Activated effector memory CD4-positive, alpha-beta T cell treated with Interleukin-2 at 50 U/mL for 16 hours (primary cell): Measurements from ENCODE around the gene ERVH48-1.
"Not testable (repeated sequence)": the region's sequence is repeated elsewhere in the genome, so short reads cannot be mapped to it uniquely, and the experiment has no call there.

Experiments used
- DNase-seq: peaks from one replicate; pipeline ENCODE4 v3.0.0-alpha.2; 2020

ERVH48-1 gene

DNA sequence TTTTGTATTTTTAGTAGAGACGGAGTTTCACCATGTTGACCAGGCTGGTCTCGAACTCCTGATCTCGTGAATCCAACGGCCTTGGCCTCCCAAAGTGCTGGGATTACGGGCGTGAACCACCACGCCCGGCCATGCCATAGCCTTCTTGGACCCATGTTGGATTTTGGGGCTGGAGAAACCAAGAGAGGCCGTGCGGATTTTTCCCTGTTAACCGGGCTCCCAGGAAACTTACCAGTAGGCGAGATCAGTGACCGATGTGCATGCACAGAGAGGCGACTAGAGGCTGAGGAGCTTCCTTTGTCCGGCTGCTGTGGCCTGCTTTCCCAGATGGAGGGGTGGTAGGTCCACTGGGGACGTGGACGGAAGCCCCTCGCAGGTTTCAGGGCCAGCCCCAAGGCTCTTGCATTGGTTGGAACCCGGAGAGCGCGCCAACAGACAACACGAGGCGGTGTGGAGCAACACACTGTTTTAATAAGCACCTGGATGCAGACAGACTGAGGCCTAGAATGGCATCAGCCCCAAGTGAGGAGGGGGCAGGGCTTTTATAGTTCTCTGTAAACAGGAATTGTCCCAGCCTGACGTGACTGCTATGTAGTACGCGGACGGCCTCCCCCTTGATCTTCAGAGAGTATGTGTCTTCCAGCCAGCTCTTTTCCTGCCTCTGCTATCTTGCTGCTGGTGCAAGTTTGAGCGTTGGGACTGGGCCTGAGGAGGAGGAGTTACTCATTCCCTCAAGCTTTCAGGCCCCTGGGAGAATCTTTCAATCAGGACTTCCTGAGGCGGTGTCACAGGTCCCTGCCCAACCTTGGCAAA lies at the start of gene ERVH48-1:
TSS of gene ERVH48-1 (minus strand) at position 517 of the 813 bp plus-strand sequence. CDS start 6,624 bp downstream, outside the sequence.
- no peak for DNase-seq

DNA sequence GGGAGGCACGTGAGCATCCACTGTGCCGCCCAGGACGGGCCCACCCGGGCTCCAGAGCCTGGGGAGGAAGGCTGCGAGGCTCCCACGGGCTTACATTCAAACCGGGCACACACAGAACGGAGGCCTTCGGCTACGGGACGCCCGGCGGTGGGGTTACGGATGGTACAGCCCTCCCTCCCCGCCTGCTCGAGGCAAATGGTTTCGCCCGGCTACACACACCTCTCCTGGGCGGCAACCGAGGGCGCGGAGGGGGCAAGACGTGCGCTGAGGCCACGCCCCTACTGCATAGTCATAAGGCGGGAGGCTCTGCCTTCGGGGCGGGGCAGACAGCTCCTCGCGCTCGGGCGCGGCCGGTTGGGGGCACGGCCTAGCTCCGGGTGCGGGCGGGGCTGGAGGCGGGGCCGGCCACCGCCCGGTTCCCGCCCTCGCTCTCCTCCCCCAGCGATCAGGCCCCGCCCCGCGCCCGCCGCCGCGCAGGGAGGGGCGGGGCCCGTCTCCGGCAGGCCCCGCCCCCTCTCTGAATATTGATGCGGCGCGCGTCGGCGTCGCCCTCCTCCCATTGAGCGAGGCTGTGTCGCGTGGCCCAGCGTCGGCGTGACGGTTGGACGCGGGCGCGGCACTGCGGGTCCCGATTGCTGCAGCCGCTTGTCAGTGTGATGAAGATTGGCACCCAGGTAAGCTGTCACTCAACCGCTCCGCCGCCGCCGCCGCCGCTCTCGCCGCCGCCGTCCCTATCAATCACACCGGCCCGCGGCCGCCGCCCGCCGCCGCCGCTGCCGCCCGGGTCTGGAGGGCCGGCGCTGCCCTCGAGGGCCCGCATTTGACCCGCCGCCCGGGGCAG lies 48.8 kb upstream of the ERVH48-1 start, which contains the start of gene PKNOX1:
TSS of gene PKNOX1 (plus strand) at position 572 of the 841 bp plus-strand sequence. CDS start 29,820 bp downstream, outside the sequence.
- DNase-seq = peak; percentile 99

DNA sequence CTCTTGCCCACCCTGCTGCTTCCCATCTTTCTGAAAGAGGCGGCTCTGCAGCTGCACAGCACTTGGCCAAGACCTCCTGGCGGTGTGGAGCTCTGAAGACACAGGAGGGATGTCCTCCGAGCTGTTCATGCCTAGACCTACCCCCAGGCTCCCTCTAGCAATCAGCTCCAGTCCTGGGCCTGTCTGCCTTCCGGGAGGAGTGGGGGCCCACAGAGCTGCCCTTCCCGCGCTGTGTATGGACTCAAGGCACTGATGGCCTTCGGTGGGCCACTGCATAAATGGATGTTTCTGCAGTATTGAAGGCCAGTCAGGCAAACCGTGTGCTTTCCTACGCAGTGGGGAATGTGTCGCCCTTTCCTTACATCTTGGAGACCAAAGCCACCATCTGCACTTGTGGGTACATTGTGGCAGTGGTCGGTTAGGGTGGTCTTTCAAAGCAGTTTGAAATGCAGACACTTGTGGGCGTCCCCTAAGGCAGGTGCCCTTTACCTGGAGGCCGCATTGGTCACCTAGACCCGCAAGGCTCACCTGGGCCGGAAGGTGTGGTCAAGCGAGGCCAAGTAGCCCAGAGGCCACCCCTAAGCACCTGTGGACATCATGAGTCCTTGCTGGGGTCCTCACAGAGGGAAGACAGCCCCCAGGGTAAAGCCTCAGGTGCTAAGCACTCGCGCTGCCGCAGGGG lies 48.0 kb upstream of the ERVH48-1 start:
- no peak for DNase-seq

DNA sequence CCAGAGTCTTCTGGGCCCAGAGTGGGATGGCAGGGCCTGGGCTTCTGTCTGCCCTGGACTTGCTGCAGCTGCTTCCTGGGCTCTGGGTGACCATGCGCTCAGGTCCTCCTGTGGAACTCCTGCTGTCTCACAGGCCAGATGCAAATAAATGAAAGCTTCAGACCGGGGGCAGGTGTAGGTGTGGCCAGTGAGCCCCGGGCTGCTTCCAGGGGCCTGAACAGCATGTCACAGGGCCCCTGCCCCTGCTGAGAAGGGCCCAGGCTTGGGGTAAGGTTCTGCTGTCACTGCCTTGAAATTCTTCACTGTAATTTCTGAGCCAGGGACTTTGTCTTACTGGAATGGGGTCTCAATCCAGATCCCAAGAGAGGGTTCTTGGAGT lies 46.5 kb upstream of the ERVH48-1 start:
- DNase-seq = no peak

DNA sequence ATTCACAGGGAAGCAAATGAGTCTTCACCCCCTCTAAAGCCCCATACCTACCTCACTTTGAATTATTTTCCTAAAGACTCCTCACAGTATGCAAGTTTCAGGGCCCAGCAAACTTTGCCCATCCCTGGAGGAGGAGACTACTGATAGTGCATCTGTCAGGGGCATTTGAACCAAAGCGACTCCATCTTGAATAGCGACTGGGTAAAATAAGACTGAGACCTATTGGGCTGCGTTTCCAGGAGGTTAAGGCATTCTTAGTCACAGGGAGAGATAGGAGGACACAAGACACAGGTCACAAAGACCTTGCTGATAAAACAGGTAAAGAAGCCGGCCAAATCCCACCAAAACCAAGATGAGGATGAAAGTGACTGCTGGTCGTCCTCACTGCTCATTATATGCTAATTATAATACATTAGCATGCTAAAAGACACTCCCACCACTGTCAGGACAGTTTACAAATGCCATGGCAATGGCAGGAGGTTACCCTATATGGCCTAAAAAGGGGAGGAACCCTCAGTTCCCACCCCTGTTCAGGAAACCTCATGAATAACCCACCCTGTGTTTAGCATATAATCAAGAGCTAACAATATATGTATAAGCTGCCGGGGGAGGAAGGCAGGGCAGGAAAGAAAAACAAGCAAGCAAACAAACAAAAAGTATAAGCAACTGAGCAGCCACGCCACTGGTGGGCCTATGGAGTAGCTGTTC lies 45.7 kb upstream of the ERVH48-1 start:
- no peak for DNase-seq

DNA sequence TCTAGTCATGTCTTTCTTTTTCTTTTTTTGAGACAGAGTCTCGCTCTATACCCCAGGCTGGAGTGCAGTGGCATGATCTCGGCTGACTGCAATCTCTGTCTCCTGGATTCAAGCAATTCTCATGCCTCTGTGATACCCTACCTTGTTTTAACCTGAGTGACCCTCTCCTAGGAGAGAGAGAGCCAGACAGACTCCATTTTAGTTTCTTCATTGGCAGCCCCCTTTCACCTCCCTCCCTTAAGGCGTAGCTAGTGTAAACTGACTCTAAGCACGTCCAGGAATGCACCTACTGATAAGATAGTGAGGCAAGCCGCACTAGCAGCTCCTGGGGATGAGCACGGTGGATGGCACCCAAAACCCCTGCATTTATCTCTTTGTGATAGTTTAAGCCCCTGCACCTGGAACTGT lies 43.8 kb upstream of the ERVH48-1 start:
- DNase-seq = no peak

DNA sequence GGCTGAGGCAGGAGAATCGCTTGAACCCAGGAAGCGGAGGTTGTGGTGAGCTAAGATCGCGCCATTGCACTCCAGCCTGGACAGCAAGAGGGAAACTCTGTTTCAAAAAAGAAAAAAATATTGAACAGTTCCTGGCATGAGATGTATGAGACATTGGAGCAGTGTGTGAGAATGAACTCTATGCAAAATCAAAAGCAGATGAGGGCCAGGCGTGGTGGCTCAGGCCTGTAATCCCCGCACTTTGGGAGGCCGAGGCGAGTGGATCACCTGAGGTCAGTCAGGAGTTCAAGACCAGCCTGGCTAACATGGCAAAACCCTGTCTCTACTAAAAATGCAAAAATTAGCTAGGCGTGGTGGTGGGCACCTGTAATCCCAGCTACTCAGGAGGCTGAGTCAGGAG lies 42.2 kb upstream of the ERVH48-1 start:
- not testable (repeated sequence) for DNase-seq

DNA sequence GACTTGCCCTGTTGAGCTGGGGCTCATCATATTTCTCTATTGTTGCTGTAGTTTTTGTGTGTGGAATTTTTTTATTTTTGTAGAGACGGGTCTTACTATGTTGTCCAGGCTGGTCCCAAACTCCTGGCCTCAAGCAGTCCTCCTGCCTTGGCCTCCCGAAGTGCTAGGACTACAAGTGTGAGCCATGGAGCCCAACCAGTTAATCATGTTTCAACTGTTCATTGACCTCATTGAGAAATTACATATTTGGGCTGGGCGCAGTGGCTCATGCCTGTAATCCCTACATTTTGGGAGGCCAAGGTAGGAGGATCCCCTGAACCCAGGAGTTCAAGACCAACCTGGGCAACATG lies 39.8 kb upstream of the ERVH48-1 start:
- no peak for DNase-seq

DNA sequence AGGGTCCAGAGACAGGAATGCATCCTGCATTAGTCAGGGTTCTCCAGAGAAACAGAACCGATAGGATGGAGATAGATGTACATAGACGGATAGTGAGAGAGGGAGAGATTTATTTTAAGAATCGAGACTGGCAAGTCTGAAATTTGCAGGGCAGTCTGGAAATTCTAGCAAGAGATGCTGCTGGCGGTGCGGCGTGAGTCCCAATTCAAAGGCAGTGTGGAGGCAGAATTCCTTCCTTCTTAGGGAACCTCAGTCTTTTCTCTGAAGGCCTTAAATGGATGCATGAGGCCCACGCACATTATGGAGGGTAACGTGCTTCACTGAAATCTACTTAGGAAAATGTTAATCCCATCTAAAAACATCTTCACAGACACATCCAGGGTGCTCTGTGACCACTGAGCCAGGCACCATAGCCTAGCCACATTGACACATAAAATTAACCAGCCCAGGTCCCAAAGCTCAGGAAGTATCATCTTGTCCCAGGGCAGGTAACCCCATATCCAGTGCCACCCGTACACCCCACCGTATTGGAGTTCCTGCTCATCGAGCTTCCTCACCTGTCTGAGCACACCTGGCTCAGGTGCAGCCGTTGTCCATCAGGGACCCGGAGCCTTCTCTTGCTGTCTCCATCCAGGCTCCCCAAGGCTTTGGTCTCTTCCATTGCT lies 39.2 kb upstream of the ERVH48-1 start:
- DNase-seq = no peak

DNA sequence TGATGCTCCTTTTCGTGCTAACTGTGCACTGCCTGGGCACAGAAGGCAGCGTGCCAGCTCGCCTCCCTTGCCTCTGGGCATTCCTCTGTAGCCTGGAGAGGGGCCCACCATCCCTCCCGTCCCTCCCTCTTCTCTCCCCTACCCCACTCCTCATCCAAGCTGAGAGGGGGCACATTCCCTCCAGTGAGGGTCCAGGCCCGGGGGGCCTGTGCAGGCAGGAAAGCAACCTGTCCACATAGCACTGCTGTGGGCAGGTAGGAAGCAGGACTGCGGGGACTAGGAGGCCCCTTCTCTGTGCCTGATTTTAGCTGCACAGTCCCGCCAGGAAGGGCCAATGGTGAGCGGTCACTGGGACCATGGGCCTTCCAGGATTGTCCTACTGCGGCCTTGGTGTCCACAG lies 38.7 kb upstream of the ERVH48-1 start:
- DNase-seq = no peak

DNA sequence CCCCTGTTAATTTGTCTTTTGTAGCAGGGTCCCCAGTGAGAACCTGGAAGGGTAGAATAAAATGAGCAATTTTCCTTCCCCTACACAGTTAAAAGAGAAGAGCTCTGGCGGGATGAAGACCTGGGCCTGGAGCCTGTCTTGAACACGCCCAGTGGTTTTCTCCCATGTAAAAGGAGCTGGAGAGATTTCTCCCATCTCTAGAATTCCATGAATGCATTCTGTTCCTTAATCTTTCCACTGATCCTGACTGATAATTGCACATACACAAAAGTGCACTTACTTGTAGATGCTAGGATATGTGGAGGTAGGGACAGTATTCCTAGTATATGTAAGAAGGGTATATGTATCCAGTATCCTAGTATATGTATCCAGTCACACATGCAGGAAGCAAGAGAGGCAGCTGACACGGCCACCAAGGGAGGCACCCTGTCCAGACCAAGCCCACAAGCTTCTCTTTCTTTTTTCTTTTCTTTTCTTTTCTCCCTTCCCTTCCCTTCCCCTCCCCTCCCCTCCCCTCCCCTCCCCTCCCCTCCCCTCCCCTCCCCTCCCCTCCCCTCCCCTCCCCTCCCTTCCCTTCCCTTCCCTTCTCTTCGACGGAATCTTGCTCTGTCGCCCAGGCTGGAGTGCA lies 37.1 kb upstream of the ERVH48-1 start:
- DNase-seq = no peak

DNA sequence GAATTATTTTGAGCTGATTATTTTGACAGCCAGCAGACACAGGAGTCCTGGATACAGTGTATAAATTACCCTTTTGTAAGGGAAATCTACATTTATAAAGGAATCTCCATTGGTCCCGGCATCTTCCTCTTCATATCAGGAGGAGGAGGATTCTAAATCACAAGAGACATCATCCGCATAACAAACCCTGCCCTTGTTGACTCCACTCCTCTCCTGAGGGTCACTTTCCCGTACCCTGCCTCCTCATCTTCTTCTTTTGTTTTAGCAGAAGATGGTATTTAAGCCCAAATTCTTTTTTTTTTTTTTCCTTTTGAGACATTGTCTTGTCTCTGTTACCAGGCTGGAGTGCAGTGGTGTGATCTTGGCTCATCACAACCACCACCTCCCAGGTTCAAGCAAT lies 34.3 kb upstream of the ERVH48-1 start:
- no peak for DNase-seq

DNA sequence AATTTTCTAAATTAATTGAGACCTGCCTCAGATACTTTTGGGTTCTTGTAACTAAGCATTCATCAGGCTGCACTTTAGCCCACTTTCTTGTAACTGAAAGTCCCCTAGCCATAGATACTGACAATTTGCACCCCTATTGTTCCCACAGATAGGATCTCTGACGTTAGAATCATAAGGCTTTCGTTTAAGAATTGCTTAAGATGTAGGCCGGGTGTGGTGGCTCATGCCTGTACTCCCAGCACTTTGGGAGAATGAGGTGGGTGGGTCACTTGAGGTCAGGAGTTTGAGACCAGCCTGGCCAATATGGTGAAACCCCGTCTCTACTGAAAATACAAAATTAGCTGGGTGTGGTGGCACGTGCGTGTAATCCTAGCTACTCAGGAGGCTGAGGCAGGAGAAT lies 32.7 kb upstream of the ERVH48-1 start:
- DNase-seq = not testable (repeated sequence)

DNA sequence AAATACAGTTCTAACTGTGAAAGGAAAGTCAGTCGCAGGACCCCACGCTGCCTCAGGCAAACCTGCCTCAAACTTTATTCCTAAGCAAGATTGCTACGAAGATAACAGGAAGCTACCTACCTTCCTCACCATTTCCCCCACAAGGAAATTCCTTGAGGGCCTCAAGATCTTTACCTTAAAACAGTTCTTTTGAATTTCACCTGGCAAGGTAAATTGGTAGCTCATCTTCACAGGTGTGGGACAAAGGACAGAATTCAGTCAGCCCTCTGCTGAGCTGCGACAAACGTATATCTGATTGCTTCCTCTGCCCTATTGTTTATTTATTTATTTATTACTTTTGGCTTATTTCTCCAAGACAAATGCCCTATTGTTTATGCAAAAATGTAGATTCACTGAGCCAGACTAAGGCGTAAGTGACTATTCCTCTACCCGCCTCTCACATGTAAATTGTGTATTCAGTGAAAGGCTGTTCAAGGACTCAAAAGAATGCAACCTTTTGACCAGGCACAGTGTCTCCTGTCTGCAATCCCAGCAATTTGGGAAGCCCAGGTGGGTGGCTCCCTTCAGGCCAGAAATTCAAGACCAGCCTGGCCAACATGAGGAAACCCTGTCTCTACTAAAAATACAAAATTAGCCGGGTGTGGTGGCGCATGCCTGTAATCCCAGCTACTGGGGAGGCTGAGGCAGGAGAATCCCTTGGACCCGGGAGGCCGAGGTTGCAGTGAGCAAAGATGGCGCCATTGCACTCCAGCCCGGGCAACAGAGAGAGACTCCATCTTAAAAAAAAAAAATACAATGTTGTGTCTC lies 31.6 kb upstream of the ERVH48-1 start:
- no peak for DNase-seq

DNA sequence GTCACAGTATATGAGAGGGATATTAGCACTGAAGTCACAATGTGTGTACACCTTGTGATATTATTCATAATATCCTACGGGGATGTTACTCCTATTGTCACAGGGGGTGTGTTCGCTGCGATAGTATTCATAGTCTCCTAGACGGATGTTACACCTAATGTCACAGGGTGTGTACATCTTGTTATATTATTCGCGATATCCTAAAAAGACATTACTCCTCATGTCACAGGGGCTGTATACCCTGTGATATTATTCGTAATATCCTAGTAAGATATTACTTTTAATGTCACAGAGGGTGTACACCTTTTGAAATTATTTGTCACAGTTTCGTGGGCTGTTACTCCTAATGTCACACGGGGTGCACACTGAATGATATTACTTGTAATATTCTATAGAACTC lies 25.8 kb upstream of the ERVH48-1 start:
- DNase-seq = not testable (repeated sequence)

DNA sequence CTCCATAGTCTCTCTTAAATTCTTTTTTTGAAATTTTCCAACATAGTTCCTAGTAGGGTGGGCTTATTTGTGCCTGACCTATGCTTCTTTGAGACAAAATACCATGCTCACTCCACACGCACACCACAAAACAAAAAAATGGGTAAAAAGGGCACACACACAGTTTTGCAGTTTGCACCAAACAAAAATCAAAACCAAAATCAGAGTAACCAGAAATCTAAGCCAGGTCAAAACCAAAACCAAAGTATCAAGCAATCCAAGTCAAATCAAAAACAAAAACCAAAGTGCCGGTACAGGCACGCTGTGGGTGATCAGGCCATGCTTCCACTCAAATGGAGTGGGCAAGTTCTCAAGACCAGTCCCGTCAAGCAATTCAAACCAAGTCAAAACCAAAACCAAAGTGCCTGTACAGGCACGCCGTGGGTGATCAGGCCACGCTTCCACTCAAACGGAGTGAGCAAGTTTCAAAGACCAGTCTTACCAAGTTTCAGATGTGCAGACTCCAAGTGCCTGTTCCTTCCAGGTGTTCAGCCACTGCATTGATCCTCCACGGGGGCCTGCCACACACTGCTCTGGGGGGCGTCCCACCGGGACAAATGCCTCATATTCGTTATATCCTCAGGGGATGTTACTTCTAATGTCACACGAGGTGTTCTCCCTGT lies 23.8 kb upstream of the ERVH48-1 start:
- DNase-seq = not testable (repeated sequence)

DNA sequence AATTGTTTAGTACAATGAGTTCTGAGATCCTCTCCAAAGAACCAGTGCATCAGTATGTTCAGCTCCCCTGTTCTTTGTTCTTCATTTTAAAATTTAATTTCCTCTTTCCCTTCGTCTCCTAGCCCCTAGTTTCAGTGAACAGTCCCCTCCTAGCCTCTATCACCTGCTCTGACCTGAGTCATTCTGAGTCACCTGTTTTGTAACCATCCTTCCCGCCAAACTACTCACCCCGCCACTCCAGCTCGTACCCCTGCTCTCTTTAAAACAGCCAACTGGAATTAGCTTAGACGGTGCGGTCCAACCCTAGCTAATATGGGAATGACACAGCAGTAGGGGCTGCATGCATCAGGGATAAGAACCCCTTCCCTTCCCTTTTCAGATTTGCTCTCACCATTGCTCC lies 16.8 kb upstream of the ERVH48-1 start:
- DNase-seq = no peak

DNA sequence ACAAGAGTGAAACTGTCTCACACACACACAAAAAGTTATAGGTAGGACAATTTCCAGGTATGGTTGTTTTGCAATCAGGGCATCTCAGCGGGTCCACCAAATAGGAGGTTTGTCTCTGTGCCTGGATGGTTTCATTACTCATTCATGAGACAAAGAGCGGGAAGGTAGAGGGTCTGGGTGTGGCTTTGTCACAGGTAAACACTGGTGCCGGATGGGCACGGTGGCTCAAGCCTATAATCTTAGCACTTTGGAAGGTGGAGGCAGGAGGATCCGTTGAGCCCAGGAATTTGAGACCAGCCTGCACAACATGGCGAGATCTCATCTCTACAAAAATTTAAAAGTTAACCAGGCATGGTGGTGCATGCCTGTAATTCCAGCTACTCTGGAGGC lies 16.3 kb upstream of the ERVH48-1 start:
- no peak for DNase-seq

DNA sequence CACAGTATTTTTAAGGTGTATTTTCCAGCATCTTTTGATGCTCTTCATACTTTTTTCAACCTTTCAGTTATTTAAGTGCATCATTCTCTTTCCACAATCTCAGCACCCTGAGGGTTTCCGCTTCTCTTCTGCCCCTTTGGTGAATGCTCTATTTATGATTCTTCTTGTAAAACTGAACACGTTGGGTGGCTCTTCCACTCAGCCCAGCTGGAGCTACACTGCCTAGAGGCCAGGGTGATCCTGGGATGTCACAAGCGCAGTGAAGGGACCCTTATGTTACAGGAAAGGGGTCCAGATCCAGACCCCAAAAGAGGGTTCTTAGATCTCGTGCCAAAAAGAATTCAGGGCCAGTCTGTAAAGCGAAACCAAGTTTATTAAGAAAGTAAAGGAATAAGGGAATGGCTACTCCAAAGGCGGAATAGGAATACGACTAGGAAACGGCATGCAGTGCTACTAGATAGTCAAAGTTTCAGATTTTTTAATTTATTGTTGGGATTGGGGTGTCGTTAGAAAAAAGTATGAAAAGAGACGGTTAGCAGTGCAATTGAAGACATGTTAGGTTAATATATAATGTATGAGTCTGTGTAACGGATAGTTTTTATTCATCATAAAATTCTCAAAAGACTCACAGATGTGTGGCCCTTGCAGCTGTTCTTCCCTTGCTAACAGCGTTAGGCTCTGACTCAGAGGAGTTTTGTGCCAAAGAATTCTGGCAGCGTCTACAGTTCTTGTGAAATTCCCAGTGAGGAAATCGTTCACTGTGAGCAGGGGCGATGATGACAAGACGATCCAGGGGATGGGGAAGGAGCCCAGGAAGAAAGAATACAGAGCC lies 14.4 kb upstream of the ERVH48-1 start:
- no peak for DNase-seq
